NCI-H82 treated with DMSO at 0.1 percent for 48 hours (cell line): ENCODE data around the gene ARMC9.
"Not testable (repeated sequence)": the region's sequence is repeated elsewhere in the genome, so short reads cannot be mapped to it uniquely, and the experiment has no call there.

Source experiments
- DNase-seq: peaks from one replicate; lab custom pipeline; 2025; ENCODE audit not compliant: unreplicated experiment; lab: John Stamatoyannopoulos, UW

Gene ARMC9

GRCh38 chr2:231278868-231279267 lies 80.4 kb downstream of the ARMC9 start:
- DNase-seq = no peak

DNA sequence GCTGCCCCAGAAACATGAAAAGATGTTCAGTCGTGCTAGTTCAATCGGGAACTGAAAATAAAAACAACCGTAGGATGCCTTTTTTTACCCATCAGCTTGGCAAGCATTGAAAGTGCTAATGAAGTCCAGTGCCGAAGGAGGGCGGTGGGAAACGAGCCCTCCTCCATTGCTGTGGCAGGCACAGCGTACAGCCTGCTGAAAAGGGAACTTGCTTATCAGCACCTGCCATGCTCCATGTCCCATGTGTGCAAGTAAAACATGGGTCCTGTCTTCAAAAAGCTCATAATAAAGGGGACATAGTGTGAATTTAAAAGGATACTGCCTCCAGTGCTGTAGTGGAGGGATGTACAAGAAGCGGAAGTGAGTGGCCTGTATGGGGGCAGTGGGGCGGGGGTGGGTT lies 82.4 kb downstream of the ARMC9 start:
- DNase-seq = no peak

- no peak for DNase-seq
Observed at GRCh38 chr2:231284296-231284695, 85.9 kb downstream of the ARMC9 start.

DNA sequence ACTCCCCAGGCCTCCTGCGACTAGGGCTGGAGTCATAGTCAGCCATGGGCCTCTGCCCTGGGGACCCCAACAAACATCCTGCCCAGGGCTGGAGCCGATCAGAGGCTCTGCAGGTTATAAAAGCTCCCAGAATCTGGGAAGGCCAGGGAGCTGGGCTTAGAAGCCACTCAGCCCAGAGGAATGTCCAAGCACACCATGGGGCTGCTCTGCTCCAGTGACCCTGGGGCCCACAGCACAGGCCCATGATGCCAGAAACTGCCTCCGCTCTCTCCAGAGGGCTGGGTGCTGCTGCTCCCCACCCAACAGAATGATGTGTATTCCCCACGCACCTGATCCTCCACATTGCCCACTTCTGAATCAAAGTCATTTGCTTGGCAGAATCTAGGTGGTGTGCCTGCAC lies 88.5 kb downstream of the ARMC9 start:
- no peak for DNase-seq

- no peak for DNase-seq
Observed at GRCh38 chr2:231287696-231288095, 89.3 kb downstream of the ARMC9 start.

DNA sequence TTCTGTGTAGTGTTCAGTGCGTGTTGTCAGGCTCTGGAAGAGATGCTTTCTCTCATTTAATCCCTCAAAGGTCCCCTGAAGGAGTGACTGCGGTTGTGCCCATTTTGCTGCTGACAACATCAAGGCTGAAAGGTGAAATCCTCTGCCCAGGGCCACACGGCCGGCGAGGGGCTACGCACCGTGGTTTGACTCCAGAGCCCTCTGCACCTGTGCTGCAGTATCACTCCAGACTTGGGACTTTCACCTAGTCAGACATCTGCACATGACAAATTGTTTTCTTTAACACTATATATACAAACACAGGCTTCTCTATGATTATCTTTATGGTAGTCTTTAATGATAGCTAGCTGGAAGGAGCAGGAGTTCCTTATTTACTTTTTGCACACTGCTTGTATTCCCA lies 90.2 kb downstream of the ARMC9 start:
- DNase-seq = no peak

- no peak for DNase-seq
Observed at GRCh38 chr2:231290321-231291015, 92.0 kb downstream of the ARMC9 start.

DNA sequence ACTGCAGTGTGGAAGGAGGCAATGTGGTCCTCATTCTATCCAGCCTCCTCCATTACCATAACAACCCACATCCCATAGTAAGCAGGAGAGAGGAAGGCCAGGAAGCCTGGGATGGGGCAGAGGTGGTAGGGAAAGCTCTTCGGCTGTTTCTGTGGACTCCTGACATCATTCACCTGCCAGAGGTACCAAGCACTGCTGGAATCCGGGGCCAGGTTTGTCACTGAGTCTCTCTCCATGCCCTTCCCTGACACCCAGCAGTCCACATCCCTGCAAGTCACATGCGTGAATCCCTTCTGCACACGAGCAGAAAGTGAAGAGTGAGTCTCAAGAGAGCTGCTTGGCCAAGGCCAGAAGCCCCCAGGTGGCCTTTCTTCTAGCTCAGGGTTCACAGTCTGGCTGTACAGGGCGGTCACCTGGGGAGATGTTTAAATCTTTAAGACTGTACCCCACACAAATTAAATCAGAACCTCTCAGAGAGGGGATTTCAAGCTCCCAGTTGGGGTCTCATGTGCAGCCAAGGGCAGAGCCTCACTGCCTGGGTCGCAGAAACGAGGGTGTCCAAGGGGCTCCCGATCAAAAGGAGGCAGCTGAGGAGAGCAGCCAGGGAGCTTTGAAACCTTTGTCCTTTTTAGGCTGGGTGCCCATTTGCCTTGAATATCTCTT lies 94.2 kb downstream of the ARMC9 start:
- no peak for DNase-seq

GRCh38 chr2:231293163-231293562 lies 94.7 kb downstream of the ARMC9 start:
- DNase-seq = no peak

GRCh38 chr2:231294116-231294515 lies 95.7 kb downstream of the ARMC9 start:
- no peak for DNase-seq

DNA sequence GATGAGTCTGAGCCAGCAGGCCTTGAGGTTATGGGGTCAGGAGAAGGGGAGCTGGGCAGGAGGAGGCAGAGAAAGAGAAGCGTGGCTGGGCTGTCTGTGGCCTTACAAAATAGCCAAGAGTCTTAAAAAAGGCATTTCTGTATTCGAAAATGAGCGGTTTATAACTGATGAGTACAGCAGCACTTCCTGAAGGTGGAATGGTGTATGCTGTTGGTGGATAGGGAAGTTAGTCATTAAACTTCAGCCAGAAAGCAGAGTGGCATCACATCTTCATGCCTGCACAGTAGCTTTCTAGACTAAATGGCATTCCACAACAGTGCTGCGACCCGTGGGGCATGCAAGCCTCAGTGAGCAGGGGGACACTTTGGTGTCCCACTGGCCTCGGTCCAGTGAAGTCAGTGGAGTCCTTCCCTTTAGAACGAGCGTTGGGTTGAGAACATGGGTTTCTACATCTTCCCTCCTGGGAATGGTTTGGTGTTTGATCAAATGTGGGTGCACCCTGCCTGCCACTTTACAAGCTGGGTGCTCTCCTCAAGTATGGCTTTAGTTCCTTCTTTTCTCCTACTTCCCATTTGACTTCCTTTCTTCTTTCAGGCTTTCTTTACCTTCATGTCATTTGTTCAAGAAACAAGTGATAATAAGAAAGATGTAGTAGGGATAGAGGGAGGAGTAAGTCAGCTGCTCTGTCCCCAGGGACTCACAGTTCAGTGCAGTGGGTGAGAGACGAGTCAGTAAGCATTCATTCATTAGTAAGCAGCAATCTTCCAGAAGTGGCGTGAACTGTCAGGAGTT lies 96.3 kb downstream of the ARMC9 start:
- no peak for DNase-seq

- DNase-seq = no peak
Observed at GRCh38 chr2:231295363-231295655, 96.9 kb downstream of the ARMC9 start.

GRCh38 chr2:231296401-231296974 lies 98.1 kb downstream of the ARMC9 start:
- no peak for DNase-seq

DNA sequence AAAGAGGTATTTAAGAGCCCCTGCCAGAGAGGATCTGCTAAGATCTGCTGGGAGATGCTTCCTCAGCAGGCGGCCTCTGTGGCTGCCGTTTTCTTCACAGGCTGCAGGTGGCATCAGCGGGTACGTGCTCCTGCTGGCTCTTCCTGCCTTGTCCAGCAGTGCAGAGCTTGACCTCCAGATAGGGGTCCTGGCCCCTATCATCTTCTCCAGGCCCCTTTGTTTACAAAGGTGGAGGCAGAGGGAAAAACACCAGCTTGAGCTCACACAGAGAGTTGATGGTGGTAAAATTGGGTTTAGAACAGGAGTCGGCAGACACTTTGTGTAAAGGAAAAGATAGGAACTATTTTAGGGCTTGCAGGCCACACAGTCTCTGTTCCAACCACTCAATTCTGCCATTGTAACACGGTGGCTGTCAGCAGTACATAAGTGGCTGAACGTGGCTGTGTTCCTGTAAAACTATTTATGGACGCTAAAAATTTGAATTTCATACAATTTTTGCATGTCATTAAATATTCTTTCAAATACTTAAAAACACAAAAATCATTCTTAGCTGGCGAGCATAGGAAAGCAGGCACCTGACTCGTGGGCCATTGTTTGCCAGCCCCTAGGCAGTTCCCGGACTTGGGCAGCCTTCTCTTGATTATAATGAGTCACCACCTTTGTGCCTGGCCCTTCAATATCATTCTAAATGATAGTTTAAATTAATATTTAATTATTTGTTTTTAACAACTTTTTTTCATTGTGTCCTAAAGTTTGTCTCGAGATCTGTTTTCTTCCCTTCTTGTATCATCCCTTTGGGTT lies 98.9 kb downstream of the ARMC9 start:
- no peak for DNase-seq

DNA sequence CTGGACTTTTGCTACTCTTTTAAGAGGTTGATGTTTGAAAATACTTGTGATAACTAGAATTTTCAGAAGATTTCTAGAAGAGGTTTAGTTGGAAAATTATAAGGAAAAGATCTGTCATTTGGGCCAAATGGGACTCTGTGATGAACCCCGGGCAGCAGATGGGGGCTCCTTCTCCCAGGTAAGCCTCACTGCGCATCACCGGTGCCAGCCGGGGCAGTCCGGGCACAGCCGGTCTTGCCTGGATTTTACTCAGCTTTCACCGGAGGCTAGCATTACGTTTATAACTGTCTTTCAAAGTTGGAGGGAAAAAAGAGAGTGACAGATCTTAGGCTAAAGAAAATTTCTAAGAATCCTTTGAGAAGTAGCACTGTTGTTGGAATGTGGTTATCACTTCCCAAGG lies 99.7 kb downstream of the ARMC9 start:
- no peak for DNase-seq

GRCh38 chr2:231299267-231299666 lies 100.8 kb downstream of the ARMC9 start:
- DNase-seq = no peak

GRCh38 chr2:231300020-231300721 lies 101.7 kb downstream of the ARMC9 start:
- no peak for DNase-seq

DNA sequence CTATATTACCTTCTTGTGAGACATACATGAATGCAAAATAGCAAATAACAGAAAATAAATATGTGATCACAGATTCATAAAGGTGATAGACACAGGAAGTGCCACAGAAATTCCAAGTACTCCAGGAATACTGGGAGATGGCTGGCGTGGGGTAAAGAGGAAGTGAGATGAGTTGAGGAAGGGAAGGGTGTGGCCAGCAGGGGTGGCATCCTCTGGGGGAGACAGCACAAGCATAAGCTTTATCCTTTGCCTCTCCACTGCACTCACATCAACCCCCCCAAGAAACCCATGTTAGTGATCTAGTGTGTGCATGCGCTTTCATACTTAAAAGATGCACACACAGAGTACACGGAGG lies 102.3 kb downstream of the ARMC9 start:
- no peak for DNase-seq

- not testable (repeated sequence) for DNase-seq
Observed at GRCh38 chr2:231304259-231304658, 105.8 kb downstream of the ARMC9 start.

- DNase-seq = no peak
Observed at GRCh38 chr2:231305221-231305620, 106.8 kb downstream of the ARMC9 start.
